Measurements from ENCODE around the gene CTBP2.

CTBP2 gene

DNA sequence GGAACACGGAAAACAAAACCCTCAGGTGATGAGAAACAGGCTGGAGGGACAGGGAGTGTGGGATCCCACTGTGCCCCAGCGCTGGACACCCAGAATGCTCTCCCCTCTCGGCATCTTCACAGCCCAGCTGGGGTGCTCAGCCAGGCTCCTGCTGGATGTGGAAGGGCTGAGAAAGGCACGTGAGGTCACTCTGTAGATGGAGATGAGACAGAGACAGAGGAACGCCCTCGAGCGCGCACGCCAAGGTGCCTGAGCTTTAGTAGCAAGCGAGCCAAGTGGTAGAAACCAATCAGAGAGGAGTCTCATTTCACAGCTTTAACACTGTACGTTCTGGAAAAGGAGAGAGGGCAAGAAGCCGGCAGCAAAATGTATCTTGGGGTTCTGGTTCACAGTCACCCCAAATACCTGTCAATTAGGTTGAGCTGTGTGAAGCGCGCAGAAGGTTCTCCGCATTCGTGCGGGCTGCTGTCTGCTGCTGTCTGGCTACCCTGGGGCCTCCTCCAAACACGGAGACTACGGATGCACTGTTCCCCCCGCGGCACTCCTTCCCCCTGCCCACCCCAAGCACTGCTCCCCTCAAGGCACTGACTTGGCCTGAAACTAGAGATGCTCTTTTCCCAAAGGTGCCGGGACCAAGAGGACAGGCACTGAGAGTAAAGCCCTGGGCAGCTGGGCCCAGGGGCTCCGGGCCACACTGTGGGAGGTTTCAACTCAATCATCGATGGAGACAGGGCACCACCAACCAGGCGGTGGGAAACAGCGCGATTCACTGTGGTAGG lies 127.0 kb downstream of the CTBP2 start:
- no peak for DNase-seq

GRCh38 chr10:125032474-125033020 lies 127.8 kb downstream of the CTBP2 start:
- no peak for DNase-seq

DNA sequence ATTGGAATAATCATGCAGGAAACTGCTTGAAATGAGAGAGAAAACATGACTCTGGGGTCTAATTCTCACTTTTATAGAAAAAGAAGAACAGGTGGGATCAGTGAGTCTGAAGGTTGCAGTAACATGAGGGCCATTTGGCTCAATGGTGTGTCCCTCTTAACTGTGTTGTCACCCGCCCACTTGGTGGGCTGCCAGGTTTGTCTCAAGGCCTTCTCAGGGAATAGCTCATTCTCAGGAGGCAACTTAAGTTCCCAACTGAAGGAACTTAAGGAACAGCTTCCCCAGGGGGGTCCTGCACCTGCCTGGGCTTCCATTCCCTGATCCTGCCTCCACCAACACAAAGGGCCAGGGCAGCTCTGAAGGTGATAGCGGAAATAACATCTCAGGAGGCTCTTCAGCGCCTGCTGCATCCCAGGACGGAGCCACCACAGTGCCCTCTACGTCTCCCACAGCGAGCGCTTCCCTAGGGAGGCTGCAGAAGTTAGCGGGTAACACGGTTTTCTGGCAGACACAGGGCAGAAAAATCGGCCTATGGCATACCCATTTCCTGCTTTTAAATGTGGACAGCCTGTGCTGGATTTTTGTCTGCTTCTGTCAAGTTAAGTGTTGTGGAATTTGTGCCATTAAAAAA lies 129.7 kb downstream of the CTBP2 start:
- DNase-seq, result no peak

DNA sequence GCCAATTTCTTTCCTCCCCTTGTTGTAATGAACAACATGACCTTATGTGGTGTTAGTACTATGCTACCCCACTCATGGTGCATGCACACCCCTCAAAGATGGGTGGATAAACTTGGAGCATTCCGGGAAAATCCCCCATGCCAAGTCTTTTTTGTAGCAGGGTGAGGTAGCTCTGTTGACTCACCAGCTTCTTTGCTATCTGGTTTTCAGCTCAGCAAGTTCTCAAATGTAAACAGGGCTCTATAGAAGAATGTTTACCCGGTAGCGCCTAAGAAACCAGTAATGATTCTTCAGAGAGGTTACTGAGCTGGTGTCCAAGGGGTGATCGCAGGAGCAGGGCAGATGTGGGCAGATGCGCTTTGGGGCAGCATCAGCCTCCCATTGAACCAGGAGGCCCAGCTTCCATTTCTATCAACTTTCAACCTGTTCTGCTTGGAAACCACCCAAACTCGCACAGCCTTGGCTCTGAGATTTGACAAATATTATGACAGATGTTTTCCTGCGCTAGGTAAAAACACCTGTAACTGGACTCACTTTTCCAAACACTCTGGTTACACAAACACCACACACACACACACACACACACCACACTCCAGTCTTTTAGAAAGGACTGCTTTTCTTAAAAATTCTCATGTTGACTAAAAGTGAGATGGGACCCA lies 130.7 kb downstream of the CTBP2 start:
- DNase-seq, result no peak

GRCh38 chr10:125027871-125028869 lies 132.2 kb downstream of the CTBP2 start:
- DNase-seq, result no peak

DNA sequence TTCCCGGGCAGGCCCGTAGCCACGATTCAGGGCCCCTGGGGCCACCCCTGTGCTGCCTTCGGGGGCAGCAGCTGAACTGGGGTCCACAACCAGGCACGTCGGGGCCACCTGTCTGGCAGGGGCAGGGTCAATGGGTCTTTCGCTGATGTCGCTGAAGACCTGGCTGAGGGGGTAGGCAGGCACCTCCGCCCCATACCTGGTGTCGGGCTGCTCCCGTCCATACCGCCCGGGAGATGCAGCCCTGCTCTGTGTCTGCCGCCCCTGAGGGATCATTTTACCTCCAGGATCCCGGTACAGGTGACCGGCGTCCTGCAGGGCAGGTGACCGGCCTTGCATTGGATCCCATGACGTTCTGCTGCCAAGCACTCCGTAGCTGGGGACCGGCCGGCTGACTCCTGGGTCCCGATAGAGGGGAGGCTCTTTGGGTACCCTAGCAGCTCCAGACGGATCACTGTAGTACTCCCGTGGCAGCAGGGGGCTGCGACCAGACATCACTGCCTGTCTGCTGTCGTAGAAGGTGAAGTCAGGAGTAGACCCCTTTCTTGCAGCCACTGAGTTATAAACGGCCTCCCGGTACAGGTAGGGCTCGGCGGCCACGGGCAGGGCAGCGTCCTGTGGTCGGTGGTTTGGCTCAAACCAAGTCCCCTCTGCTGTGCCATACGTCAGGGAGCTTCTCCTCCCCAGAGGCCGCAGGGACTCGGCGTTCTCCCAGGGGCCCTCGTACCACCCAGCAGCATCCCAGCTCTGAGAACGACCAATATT lies 133.2 kb downstream of the CTBP2 start:
- DNase-seq, result no peak

DNA sequence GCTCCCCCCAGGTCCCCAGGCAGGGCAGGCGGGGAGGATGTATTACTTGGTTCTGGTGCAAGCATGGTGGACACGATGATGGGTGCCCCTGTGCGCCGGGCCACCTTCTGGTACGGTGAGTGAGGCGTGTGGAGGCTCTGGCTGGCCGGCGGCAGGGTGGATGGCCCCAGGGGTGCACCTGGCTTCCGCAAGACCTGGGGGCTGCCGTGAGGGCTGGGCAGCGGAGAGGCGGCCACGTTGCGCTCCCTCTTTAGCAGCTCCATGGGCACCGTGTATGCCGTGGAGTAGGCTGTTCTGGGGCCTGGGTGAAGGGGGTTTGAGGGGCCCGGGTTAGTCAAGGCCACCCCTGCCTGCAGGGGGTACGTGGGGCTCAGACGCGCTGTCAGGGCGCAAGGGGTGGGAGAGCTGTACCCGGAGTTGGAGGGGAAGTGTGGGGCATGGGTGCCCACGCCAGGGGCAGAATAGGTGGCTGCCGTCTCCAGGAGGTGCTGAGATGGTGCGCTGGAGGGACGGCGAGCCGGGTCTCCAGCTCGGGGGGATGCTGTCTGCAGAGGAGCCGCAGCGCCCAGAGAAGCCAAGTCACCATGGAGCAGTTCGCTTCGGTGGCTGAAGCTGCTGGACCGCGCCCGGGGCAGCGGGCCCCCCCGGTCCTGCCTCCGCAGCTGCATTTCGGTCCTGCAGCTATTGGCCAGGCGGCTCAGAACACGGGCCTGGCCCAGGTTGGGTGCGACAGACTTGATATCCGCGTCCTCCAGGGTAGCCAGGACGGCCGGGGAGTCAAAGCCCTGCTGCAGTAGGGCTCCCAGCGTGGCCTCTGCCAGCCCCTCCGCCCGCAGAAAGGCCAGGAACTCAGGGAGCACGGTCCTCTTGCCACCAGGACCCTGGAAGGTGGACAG lies 134.1 kb downstream of the CTBP2 start:
- no peak for DNase-seq

DNA sequence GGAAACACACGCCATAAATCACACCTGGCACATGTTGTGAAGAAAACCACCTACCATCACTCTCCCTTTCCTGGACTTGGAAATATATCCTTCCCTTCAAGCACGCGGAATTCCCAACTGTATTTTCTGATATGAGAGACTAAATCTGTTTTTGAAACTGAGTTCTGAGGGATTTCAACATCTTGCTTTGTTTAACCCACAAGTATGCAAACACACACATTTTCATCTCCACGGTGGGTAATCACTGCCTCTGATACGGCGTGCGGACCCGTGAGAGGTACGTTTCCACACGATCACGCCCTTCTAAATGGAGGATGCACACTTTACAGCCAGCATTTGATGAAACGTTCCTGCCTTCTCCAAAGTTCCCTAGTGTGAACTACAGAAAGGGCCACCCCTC lies 135.0 kb downstream of the CTBP2 start:
- no peak for DNase-seq

- no peak for DNase-seq
Observed at GRCh38 chr10:125024497-125025234, 135.7 kb downstream of the CTBP2 start.

GRCh38 chr10:125023862-125024496 lies 136.4 kb downstream of the CTBP2 start:
- DNase-seq, result peak; percentile 31

DNA sequence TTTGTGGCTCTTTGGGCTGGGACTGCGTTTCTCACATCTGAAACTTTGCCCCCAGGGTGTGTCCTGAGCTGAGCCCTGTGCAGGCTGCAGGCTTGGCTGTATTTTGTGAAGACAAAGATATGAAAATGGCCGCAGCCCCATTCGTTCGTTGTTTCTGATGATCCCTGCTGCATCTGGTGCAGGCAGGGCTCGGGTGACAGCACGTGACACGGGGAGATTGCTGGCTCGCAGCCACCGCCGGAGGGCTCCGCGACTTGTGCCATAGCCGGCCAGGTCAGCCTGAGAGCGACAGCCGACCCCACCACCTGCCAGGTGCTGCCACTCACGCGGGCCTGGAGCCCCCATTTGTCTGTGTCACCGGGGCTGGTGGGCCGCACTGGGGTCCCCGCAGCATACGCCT lies 137.1 kb downstream of the CTBP2 start:
- DNase-seq, result peak; percentile 62

- DNase-seq, result no peak
Observed at GRCh38 chr10:125022671-125023070, 137.7 kb downstream of the CTBP2 start.

- no peak for DNase-seq
Observed at GRCh38 chr10:125021686-125022344, 138.5 kb downstream of the CTBP2 start.

- DNase-seq, result no peak
Observed at GRCh38 chr10:125020871-125021270, 139.5 kb downstream of the CTBP2 start.

GRCh38 chr10:125020386-125020785 lies 140.0 kb downstream of the CTBP2 start:
- DNase-seq, result no peak

DNA sequence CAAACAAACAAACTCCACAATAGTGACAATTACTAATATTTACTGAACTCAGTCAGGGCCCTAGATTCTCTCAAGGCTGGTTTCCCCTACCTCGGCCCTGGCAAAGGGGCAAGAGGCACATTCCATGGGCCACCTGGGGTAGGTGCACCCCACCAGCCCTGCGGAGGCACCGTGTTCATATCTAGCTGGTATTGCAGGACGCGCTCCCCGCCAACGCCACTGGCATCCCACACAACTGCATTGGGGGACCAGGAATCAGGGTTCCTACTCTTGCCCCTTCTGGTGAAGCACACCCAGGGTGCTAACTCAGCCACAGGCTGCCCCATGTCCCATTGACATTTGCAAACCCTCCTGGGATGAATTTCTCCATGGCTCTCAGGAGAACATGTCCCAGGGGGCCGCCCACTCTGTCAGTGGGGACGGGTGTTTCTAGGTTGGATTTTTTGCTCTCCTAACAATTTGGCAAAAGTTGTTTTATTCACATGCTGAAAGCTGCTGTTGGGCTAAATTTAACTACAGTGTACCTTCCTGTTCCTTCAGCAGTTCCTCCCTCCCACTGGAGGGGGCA lies 141.7 kb downstream of the CTBP2 start:
- DNase-seq, result no peak

DNA sequence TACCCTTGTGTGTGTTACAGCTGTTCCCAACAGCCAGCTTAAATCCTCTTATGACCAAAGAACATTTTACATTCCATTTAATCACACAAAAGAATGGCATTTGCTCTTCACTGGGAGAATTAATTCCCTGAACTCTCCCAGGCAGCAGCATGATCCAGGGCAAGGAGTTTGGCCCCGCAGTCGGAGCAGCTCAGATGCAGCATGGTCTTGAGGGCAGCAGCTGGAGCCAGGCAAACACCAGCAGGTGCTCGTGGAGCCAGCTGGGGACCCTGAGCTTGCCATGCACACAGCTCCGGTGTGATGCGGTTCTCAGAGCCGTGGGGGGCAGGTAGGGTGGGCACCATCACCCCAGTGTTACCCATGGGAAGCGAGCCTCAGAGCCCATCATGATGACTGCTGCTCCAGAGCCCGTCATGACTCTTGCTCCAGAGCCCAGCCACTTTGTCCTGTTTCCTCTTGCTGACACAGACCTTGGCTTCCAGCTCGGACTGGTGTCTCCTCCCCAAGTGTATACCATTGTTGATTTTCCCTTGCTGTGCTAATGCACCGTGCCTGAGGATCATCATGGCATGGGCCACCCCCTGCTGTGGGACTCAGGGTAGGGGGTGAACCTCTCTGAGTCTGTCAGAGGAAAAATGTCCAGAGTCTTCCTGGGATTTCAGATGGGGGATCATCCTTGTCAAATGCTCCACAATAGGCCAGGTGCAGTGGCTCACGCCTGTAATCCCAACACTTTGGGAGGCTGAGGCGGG lies 142.6 kb downstream of the CTBP2 start:
- peak; percentile 38 for DNase-seq
